Left ventricle myocardium inferior (tissue), 1 donor: ENCODE measurements around the gene ROBO2. TPM values are rescaled to one million over a fixed set of nuclear protein-coding genes. Genes with fewer than 3 reads are reported as not detected.

ENCODE experiments used
- DNase-seq: peaks from one replicate; pipeline ENCODE4 v3.0.0-alpha.2; 2020
- H3K27ac ChIP-seq: fragments of 200-600 bp; replicated peaks from 2 replicates; pipeline ENCODE4 v1.8.0; 2021
- H3K27me3 ChIP-seq: fragments of 200-600 bp; 2 replicates; pipeline ENCODE4 v1.8.0; 2021; ENCODE audit warnings: low read depth
- H3K36me3 ChIP-seq: fragments of 200-600 bp; 2 replicates; pipeline ENCODE4 v1.8.0; 2021
- H3K4me1 ChIP-seq: fragments of 200-600 bp; 2 replicates; pipeline ENCODE4 v1.8.0; 2021
- H3K4me3 ChIP-seq: fragments of 200-600 bp; 2 replicates; pipeline ENCODE4 v1.8.0; 2021; ENCODE audit warnings: mild to moderate bottlenecking, moderate library complexity
- H3K9me3 ChIP-seq: fragments of 200-600 bp; replicated peaks from 2 replicates; pipeline ENCODE4 v1.8.0; 2021
- CTCF ChIP-seq: fragments of 200-600 bp; IDR thresholded peaks from 2 replicates; pipeline ENCODE4 v1.8.0; 2021; ENCODE audit warnings: antibody characterized with exemption, mild to moderate bottlenecking, borderline replicate concordance
- intact Hi-C: fragments of 100-400 bp; cut with micrococcal nuclease; formaldehyde crosslinking; loops from one replicate; pipeline ENCODE4 v1.11.0; 2022
- total RNA-seq: library from RNA; stranded (reverse); fragmentation: NEBNext Ultra II Directional; extraction: Animal tissue kit (Norgen Biotek cat#: 25700); gene quantifications from one replicate; pipeline ENCODE4 v1.2.1, GENCODE V29; 2021
- donor health status: DM: no; HTN: yes; CAD: no; lungs with severe emphysema.

The ROBO2 gene
- total RNA-seq, 1 donor from 2014 or later = 0.19 TPM

- DNase-seq = no peak
- Histone ChIP-seq H3K36me3 (no peaks in the 10 kb centered on the region), H3K4me3 (no peak overlapping the region), H3K27ac (no peak overlapping the region), H3K9me3 (peaks cover 25% of the 10 kb centered on the region), H3K27me3 (no peaks in the 10 kb centered on the region), H3K4me1 (no peaks in the 10 kb centered on the region)
- TF ChIP-seq CTCF = no peak
- intact Hi-C loops = no loop called here
Observed at GRCh38 chr3:77063423-77063822, 23.5 kb downstream of the ROBO2 start.

GRCh38 chr3:77065750-77066149 lies 25.9 kb downstream of the ROBO2 start:
- Histone ChIP-seq H3K27me3 (no peaks in the 10 kb centered on the region), H3K4me3 (no peak overlapping the region), H3K4me1 (no peaks in the 10 kb centered on the region), H3K27ac (no peak overlapping the region), H3K9me3 (peaks cover 25% of the 10 kb centered on the region), H3K36me3 (no peaks in the 10 kb centered on the region)
- TF ChIP-seq CTCF = no peak
- intact Hi-C loops = no loop called here
- no peak for DNase-seq

GRCh38 chr3:77066829-77067228 lies 26.9 kb downstream of the ROBO2 start:
- DNase-seq = no peak
- intact Hi-C loops = no loop called here
- peaks cover 20% of the 10 kb centered on the region for H3K9me3 ChIP-seq
- H3K4me3 ChIP-seq = no peak overlapping the region
- H3K36me3 ChIP-seq = no peaks in the 10 kb centered on the region
- TF ChIP-seq CTCF = no peak
- no peak overlapping the region for H3K27ac ChIP-seq
- no peaks in the 10 kb centered on the region for H3K27me3 ChIP-seq
- H3K4me1 ChIP-seq = no peaks in the 10 kb centered on the region

GRCh38 chr3:77068808-77069207 lies 28.9 kb downstream of the ROBO2 start:
- no peak for DNase-seq
- Histone ChIP-seq H3K9me3 (peaks cover under 1% of the 10 kb centered on the region), H3K27ac (no peak overlapping the region), H3K27me3 (no peaks in the 10 kb centered on the region), H3K36me3 (no peaks in the 10 kb centered on the region), H3K4me1 (no peaks in the 10 kb centered on the region), H3K4me3 (no peak overlapping the region)
- no peak for TF ChIP-seq CTCF
- intact Hi-C loops = no loop called here

GRCh38 chr3:77071364-77071763 lies 31.5 kb downstream of the ROBO2 start:
- no peaks in the 10 kb centered on the region for H3K36me3 ChIP-seq
- no peaks in the 10 kb centered on the region for H3K9me3 ChIP-seq
- no peak for DNase-seq
- no peak for TF ChIP-seq CTCF
- intact Hi-C loops = no loop called here
- H3K4me3 ChIP-seq = no peak overlapping the region
- no peaks in the 10 kb centered on the region for H3K4me1 ChIP-seq
- H3K27ac ChIP-seq = no peak overlapping the region
- H3K27me3 ChIP-seq = no peaks in the 10 kb centered on the region

GRCh38 chr3:77071809-77072208 lies 31.9 kb downstream of the ROBO2 start:
- no peak for DNase-seq
- H3K9me3 ChIP-seq = no peaks in the 10 kb centered on the region
- intact Hi-C loops = no loop called here
- no peaks in the 10 kb centered on the region for H3K36me3 ChIP-seq
- no peak for TF ChIP-seq CTCF
- no peak overlapping the region for H3K4me3 ChIP-seq
- no peaks in the 10 kb centered on the region for H3K4me1 ChIP-seq
- no peak overlapping the region for H3K27ac ChIP-seq
- no peaks in the 10 kb centered on the region for H3K27me3 ChIP-seq
